HG03103 (cell line): ENCODE data around the gene CDC42EP5.
"Not testable (repeated sequence)": the region's sequence is repeated elsewhere in the genome, so short reads cannot be mapped to it uniquely, and the experiment has no call there.

Source experiments
- ATAC-seq: cut with Tn5 transposase; IDR thresholded peaks from one replicate; pipeline ENCODE4 v1.9.1; 2021; ENCODE audit warnings: low read depth; ENCODE audit not compliant: unreplicated experiment

Gene CDC42EP5

GRCh38 chr19:54492568-54492967 lies 19.5 kb upstream of the CDC42EP5 start:
- ATAC-seq, result no peak

- ATAC-seq, result no peak
Observed at GRCh38 chr19:54489766-54490165, 16.7 kb upstream of the CDC42EP5 start.

GRCh38 chr19:54489341-54489740 lies 16.2 kb upstream of the CDC42EP5 start:
- ATAC-seq, result no peak

- ATAC-seq, result no peak
Observed at GRCh38 chr19:54485851-54486250, 12.8 kb upstream of the CDC42EP5 start.

- no peak for ATAC-seq
Observed at GRCh38 chr19:54484451-54484850, 11.4 kb upstream of the CDC42EP5 start.

- ATAC-seq, result no peak
Observed at GRCh38 chr19:54482889-54483288, 9.8 kb upstream of the CDC42EP5 start.

GRCh38 chr19:54481326-54481930 lies 8.3 kb upstream of the CDC42EP5 start:
- ATAC-seq, result no peak

- no peak for ATAC-seq
Observed at GRCh38 chr19:54480051-54480450, 7.0 kb upstream of the CDC42EP5 start.

- no peak for ATAC-seq
Observed at GRCh38 chr19:54478677-54479266, 5.7 kb upstream of the CDC42EP5 start.

- ATAC-seq, result no peak
Observed at GRCh38 chr19:54477650-54478049, 4.6 kb upstream of the CDC42EP5 start.

GRCh38 chr19:54475706-54476105 lies 2.6 kb upstream of the CDC42EP5 start:
- ATAC-seq, result no peak

- ATAC-seq, result no peak
Observed at GRCh38 chr19:54473892-54474372, 836 bp upstream of the CDC42EP5 start.

- ATAC-seq, result no peak
Observed at GRCh38 chr19:54470991-54471782, 1.9 kb downstream of the CDC42EP5 start.

GRCh38 chr19:54470276-54470887 lies 2.7 kb downstream of the CDC42EP5 start:
- ATAC-seq, result no peak

GRCh38 chr19:54469496-54469934 lies 3.6 kb downstream of the CDC42EP5 start:
- no peak for ATAC-seq

- not testable (repeated sequence) for ATAC-seq
Observed at GRCh38 chr19:54466110-54466480, 7.0 kb downstream of the CDC42EP5 start.

GRCh38 chr19:54465426-54466109 lies 7.5 kb downstream of the CDC42EP5 start:
- no peak for ATAC-seq

GRCh38 chr19:54464630-54465425 lies 8.3 kb downstream of the CDC42EP5 start:
- ATAC-seq, result peak; percentile 31

- ATAC-seq, result peak; percentile 34
Observed at GRCh38 chr19:54464044-54464629, 9.0 kb downstream of the CDC42EP5 start.
